Mesenchymal stem cell (in vitro differentiated cells and primary cell): ENCODE measurements around the gene LLGL2.

Experiments
- DNase-seq: peaks from one replicate; pipeline ENCODE4 v3.0.0-alpha.2; 2013
- H2AFZ ChIP-seq: one replicate; pipeline ENCODE4 v1.6.1; 2013; ENCODE audit warnings: low read depth, mild to moderate bottlenecking, control low read depth, inconsistent platforms, low read length, moderate library complexity
- H2AK5ac ChIP-seq: 2 replicates; pipeline ENCODE4 v1.6.1; 2013; ENCODE audit warnings: low read length, moderate library complexity, mild to moderate bottlenecking, inconsistent platforms; ENCODE audit not compliant: severe bottlenecking
- H2BK120ac ChIP-seq: one replicate; pipeline ENCODE4 v1.6.1; 2013; ENCODE audit warnings: low read depth, mild to moderate bottlenecking, inconsistent platforms, low read length, moderate library complexity
- H2BK12ac ChIP-seq, 2 experiments: one replicate each; pipeline ENCODE4 v1.6.1; 2013; ENCODE audit warnings: inconsistent platforms in 2 of 2, low read length in 2 of 2, mild to moderate bottlenecking in 2 of 2, moderate library complexity in 2 of 2, control low read depth in 1 of 2
- H2BK15ac ChIP-seq: one replicate; pipeline ENCODE4 v1.6.1; 2013; ENCODE audit warnings: mild to moderate bottlenecking, low read depth, inconsistent platforms; ENCODE audit not compliant: poor library complexity, severe bottlenecking
- H2BK5ac ChIP-seq: 2 replicates; pipeline ENCODE4 v1.6.1; 2013; ENCODE audit warnings: low read depth, mild to moderate bottlenecking, low read length, control low read depth, inconsistent platforms; ENCODE audit not compliant: poor library complexity, severe bottlenecking
- H3K14ac ChIP-seq, 2 experiments: one replicate each; pipeline ENCODE4 v1.6.1; 2013; ENCODE audit warnings: inconsistent platforms in 2 of 2, low read length in 2 of 2, control low read depth in 1 of 2, mild to moderate bottlenecking in 1 of 2, moderate library complexity in 1 of 2
- H3K18ac ChIP-seq, 2 experiments: one replicate each; pipeline ENCODE4 v1.6.1; 2013; ENCODE audit warnings: inconsistent platforms in 2 of 2, low read length in 2 of 2, control low read depth in 1 of 2, low read depth in 1 of 2, mild to moderate bottlenecking in 1 of 2
- H3K23ac ChIP-seq, 2 experiments: one replicate each; pipeline ENCODE4 v1.6.1; 2013; ENCODE audit warnings: inconsistent platforms in 2 of 2, low read length in 2 of 2, mild to moderate bottlenecking in 2 of 2, moderate library complexity in 2 of 2, control low read depth in 1 of 2
- H3K27ac ChIP-seq: 2 replicates; pipeline ENCODE4 v1.5.1; 2013; ENCODE audit warnings: mild to moderate bottlenecking, moderate library complexity, low read length, control low read depth, inconsistent platforms; ENCODE audit not compliant: poor library complexity, severe bottlenecking
- H3K27me3 ChIP-seq, 2 experiments: 2 replicates each; pipeline versions ENCODE4 v1.6.1 to v1.7.0; 2013; ENCODE audit warnings: low read length in 2 of 2, mild to moderate bottlenecking in 2 of 2, moderate library complexity in 2 of 2, control low read depth in 1 of 2, inconsistent platforms in 1 of 2; ENCODE audit not compliant: control insufficient read depth in 1 of 2, insufficient read depth in 1 of 2
- H3K36me3 ChIP-seq, 2 experiments: 2 replicates each; pipeline versions ENCODE4 v1.6.1 to v1.7.0; 2013; ENCODE audit warnings: low read length in 2 of 2, control low read depth in 1 of 2, inconsistent platforms in 1 of 2, low read depth in 1 of 2, mild to moderate bottlenecking in 1 of 2; ENCODE audit not compliant: insufficient read depth in 2 of 2, control insufficient read depth in 1 of 2
- H3K4ac ChIP-seq, 2 experiments: one replicate each; pipeline ENCODE4 v1.6.1; 2013; ENCODE audit warnings: inconsistent platforms in 2 of 2, low read length in 2 of 2, mild to moderate bottlenecking in 2 of 2, moderate library complexity in 2 of 2, control low read depth in 1 of 2, low read depth in 1 of 2
- H3K4me1 ChIP-seq: 2 replicates; pipeline ENCODE4 v1.6.1; 2013; ENCODE audit warnings: low read depth, low read length, control low read depth; ENCODE audit not compliant: control insufficient read depth, insufficient read depth
- H3K4me2 ChIP-seq: 2 replicates; pipeline ENCODE4 v1.6.1; 2013; ENCODE audit warnings: low read length, mild to moderate bottlenecking, inconsistent platforms; ENCODE audit not compliant: poor library complexity, severe bottlenecking
- H3K4me3 ChIP-seq, 2 experiments: 2 replicates each; pipeline versions ENCODE4 v1.5.1 to v1.7.0; 2013; ENCODE audit warnings: low read length in 2 of 2, mild to moderate bottlenecking in 2 of 2, control low read depth in 1 of 2, low read depth in 1 of 2; ENCODE audit not compliant: insufficient read depth in 1 of 2
- H3K79me1 ChIP-seq: replicated peaks from 2 replicates; pipeline ENCODE4 v1.6.1; 2013; ENCODE audit warnings: mild to moderate bottlenecking, control low read depth, low read length, inconsistent platforms; ENCODE audit not compliant: poor library complexity, severe bottlenecking
- H3K9ac ChIP-seq: 2 replicates; pipeline ENCODE4 v1.7.0; 2013; ENCODE audit warnings: mild to moderate bottlenecking, low read length, moderate library complexity
- H3K9me3 ChIP-seq: 2 replicates; pipeline ENCODE4 v1.7.0; 2013; ENCODE audit warnings: mild to moderate bottlenecking, low read length; ENCODE audit not compliant: control insufficient read depth
- H4K8ac ChIP-seq: one replicate; pipeline ENCODE4 v1.6.1; 2013; ENCODE audit warnings: inconsistent platforms, mild to moderate bottlenecking, low read length, moderate library complexity
- H4K91ac ChIP-seq: one replicate; pipeline ENCODE4 v1.6.1; 2013; ENCODE audit warnings: mild to moderate bottlenecking, low read length, inconsistent platforms
- WGBS: methylation state at CpG from one replicate; pipeline ENCODE4 v1.1.7; 2013; ENCODE audit warnings: mixed read lengths; 5-methylcytosine and 5-hydroxymethylcytosine counted together

Gene LLGL2

GRCh38 chr17:75490953-75491649 lies 34.4 kb upstream of the LLGL2 start:
- Histone ChIP-seq H4K8ac (no peak overlapping the region), H3K4ac (no peak overlapping the region), H3K9me3 (no peaks in the 10 kb centered on the region), H3K4me3 (no peak overlapping the region), H3K23ac (no peak overlapping the region), H3K27me3 (no peaks in the 10 kb centered on the region), H2AK5ac (no peak overlapping the region), H2BK120ac (no peak overlapping the region), H3K79me1 (peaks cover 6% of the 10 kb centered on the region), H3K4me2 (no peak overlapping the region), H3K9ac (no peak overlapping the region), H2BK12ac (no peak overlapping the region), H3K18ac (no peak overlapping the region), H2BK5ac (no peak overlapping the region), H3K36me3 (peaks cover 47 to 94% of the 10 kb centered on the region in 2 experiments), H3K14ac (no peak overlapping the region), H3K4me1 (peaks cover 10% of the 10 kb centered on the region), H2AFZ (no peak overlapping the region), H3K27ac (no peak overlapping the region), H4K91ac (no peak overlapping the region), H2BK15ac (no peak overlapping the region)
- WGBS, result 94% methylated on average over 19 of the region's 19 CpGs
- no peak for DNase-seq

- no peak overlapping the region for H3K14ac ChIP-seq
- H3K4me1 ChIP-seq, result peaks cover 10% of the 10 kb centered on the region
- no peak overlapping the region for H2BK15ac ChIP-seq
- H3K9ac ChIP-seq, result no peak overlapping the region
- H3K27me3 ChIP-seq, result no peaks in the 10 kb centered on the region
- no peak overlapping the region for H3K4me2 ChIP-seq
- no peak overlapping the region for H3K4me3 ChIP-seq
- DNase-seq, result no peak
- H3K4ac ChIP-seq, result no peak overlapping the region
- 95% methylated on average over 15 of the region's 15 CpGs for WGBS
- no peak overlapping the region for H2AFZ ChIP-seq
- H2BK12ac ChIP-seq, result no peak overlapping the region
- no peak overlapping the region for H2AK5ac ChIP-seq
- no peak overlapping the region for H4K91ac ChIP-seq
- H3K27ac ChIP-seq, result no peak overlapping the region
- no peaks in the 10 kb centered on the region for H3K9me3 ChIP-seq
- H2BK120ac ChIP-seq, result no peak overlapping the region
- peaks cover 6% of the 10 kb centered on the region for H3K79me1 ChIP-seq
- no peak overlapping the region for H3K18ac ChIP-seq
- no peak overlapping the region for H3K23ac ChIP-seq
- no peak overlapping the region for H4K8ac ChIP-seq
- no peak overlapping the region for H2BK5ac ChIP-seq
- peaks cover 49 to 94% of the 10 kb centered on the region in 2 experiments for H3K36me3 ChIP-seq
Observed at GRCh38 chr17:75491680-75492079, 33.8 kb upstream of the LLGL2 start.

GRCh38 chr17:75492555-75493168 lies 32.8 kb upstream of the LLGL2 start:
- Histone ChIP-seq H2BK120ac (no peak overlapping the region), H2AK5ac (no peak overlapping the region), H3K18ac (no peak overlapping the region), H2BK5ac (no peak overlapping the region), H4K8ac (no peak overlapping the region), H3K9me3 (no peaks in the 10 kb centered on the region), H2AFZ (no peak overlapping the region), H3K36me3 (peaks cover 56 to 94% of the 10 kb centered on the region in 2 experiments), H3K27ac (no peak overlapping the region), H2BK12ac (no peak overlapping the region), H3K14ac (no peak overlapping the region), H3K79me1 (peaks cover 6% of the 10 kb centered on the region), H4K91ac (no peak overlapping the region), H3K4me3 (no peak overlapping the region), H3K27me3 (no peaks in the 10 kb centered on the region), H3K23ac (no peak overlapping the region), H2BK15ac (no peak overlapping the region), H3K9ac (no peak overlapping the region), H3K4me2 (no peak overlapping the region), H3K4ac (no peak overlapping the region), H3K4me1 (peaks cover 3% of the 10 kb centered on the region)
- DNase-seq, result no peak
- WGBS, result 93% methylated on average over 23 of the region's 23 CpGs

- H3K4me2 ChIP-seq, result no peak overlapping the region
- no peak overlapping the region for H3K18ac ChIP-seq
- no peak overlapping the region for H3K23ac ChIP-seq
- H3K9ac ChIP-seq, result no peak overlapping the region
- no peak overlapping the region for H2BK120ac ChIP-seq
- H3K14ac ChIP-seq, result no peak overlapping the region
- no peak overlapping the region for H4K91ac ChIP-seq
- H2BK5ac ChIP-seq, result no peak overlapping the region
- peaks cover 3% of the 10 kb centered on the region for H3K79me1 ChIP-seq
- H3K4ac ChIP-seq, result no peak overlapping the region
- WGBS, result 95% methylated on average over 23 of the region's 23 CpGs
- H2AK5ac ChIP-seq, result no peak overlapping the region
- H3K27ac ChIP-seq, result no peak overlapping the region
- no peak overlapping the region for H2BK12ac ChIP-seq
- H3K9me3 ChIP-seq, result no peaks in the 10 kb centered on the region
- no peak for DNase-seq
- no peak overlapping the region for H2BK15ac ChIP-seq
- H4K8ac ChIP-seq, result no peak overlapping the region
- peaks cover 66 to 96% of the 10 kb centered on the region in 2 experiments for H3K36me3 ChIP-seq
- H3K4me1 ChIP-seq, result peaks cover 1% of the 10 kb centered on the region
- no peak overlapping the region for H2AFZ ChIP-seq
- no peak overlapping the region for H3K4me3 ChIP-seq
- no peaks in the 10 kb centered on the region for H3K27me3 ChIP-seq
Observed at GRCh38 chr17:75493476-75494129, 31.9 kb upstream of the LLGL2 start.
